K562 (cell line): ENCODE results near the gene RXRB. TPM values are rescaled to one million over a fixed set of nuclear protein-coding genes. Genes with fewer than 3 reads are reported as not detected.

Source experiments
- ATAC-seq: fragments of 200-7000 bp; cut with Tn5 transposase; 3 replicates; pipeline ENCODE4 v1.9.1; 2020; ENCODE audit warnings: moderate library complexity
- BruUV-seq: library from RNA; stranded (reverse); fragments of 400-500 nt; replicated peaks from 2 replicates; lab custom pipeline; 2021; lab: Mats Ljungman, UMichigan
- CTCF ChIA-PET: fragments of 300-600 bp; formaldehyde crosslinking; extraction: SDS; loops from one replicate; lab custom pipeline; 2021; ENCODE audit warnings: low intra/inter-chr PET ratio; lab: Yijun Ruan, JAX
- POLR2A ChIA-PET: fragments of 300-600, 350-650 bp; sonication (Branson Sonifier 250); formaldehyde crosslinking; extraction: SDS; loops from one replicate; lab custom pipeline; 2021; ENCODE audit warnings: antibody characterized with exemption, inconsistent platforms; lab: Yijun Ruan, JAX
- DNase-seq, 4 experiments: peaks; one replicate each; pipeline versions ENCODE4 v3.0.0 to v3.0.0-alpha.2; 2011 to 2018; ENCODE audit warnings: low spot score in 3 of 4, mixed read lengths in 3 of 4; ENCODE audit errors: extremely low read depth in 1 of 4
- FAIRE-seq: peaks from 2 replicates; lab custom pipeline; 2011; peaks lifted over from hg19 to GRCh38; lab: Jason Lieb, UNC
- H2AFZ ChIP-seq: 2 replicates; pipeline ENCODE4 v1.6.0; 2011; ENCODE audit warnings: low read depth, low read length, control low read depth, inconsistent platforms
- H3K27ac ChIP-seq: fragments of 200-600 bp; 3 replicates; pipeline ENCODE4 v1.8.0; 2011; ENCODE audit warnings: low read depth, mild to moderate bottlenecking, control low read depth, inconsistent platforms, low read length, moderate library complexity, mixed read lengths; ENCODE audit errors: extremely low read depth
- H3K27me3 ChIP-seq, 2 experiments: fragments of 300-600 bp in 1 of 2; 2 replicates in 1 of 2; 3 replicates in 1 of 2; pipeline versions ENCODE4 v1.6.0 to v1.8.0; 2011; ENCODE audit warnings: inconsistent platforms in 2 of 2, low read length in 2 of 2, mild to moderate bottlenecking in 1 of 2, mixed read lengths in 1 of 2, moderate library complexity in 1 of 2; ENCODE audit not compliant: control insufficient read depth in 2 of 2, insufficient read depth in 2 of 2
- H3K36me3 ChIP-seq: fragments of 300-600 bp; 3 replicates; pipeline ENCODE4 v1.8.0; 2011; ENCODE audit warnings: mild to moderate bottlenecking, low read length, inconsistent platforms; ENCODE audit not compliant: control insufficient read depth, insufficient read depth
- H3K4me1 ChIP-seq, 2 experiments: fragments of 200-600 bp in 1 of 2; replicated peaks in 1 of 2; 2 replicates in 1 of 2; 3 replicates in 1 of 2; pipeline versions ENCODE4 v1.5.1 to v1.8.0; 2011; ENCODE audit warnings: inconsistent platforms in 2 of 2, low read length in 2 of 2, mild to moderate bottlenecking in 1 of 2, mixed read lengths in 1 of 2, moderate library complexity in 1 of 2; ENCODE audit not compliant: control insufficient read depth in 2 of 2, insufficient read depth in 2 of 2
- H3K4me2 ChIP-seq: 2 replicates; pipeline ENCODE4 v1.6.1; 2011; ENCODE audit warnings: low read length, control low read depth, inconsistent platforms, mixed read lengths; ENCODE audit not compliant: insufficient read depth
- H3K4me3 ChIP-seq: fragments of 200-600 bp; sonication (generic), shearing (Covaris generic); 2 replicates; pipeline ENCODE4 v1.5.1; 2016; ENCODE audit warnings: control low read depth, inconsistent platforms
- H3K79me2 ChIP-seq: fragments of 200-600 bp; 3 replicates; pipeline ENCODE4 v1.8.0; 2011; ENCODE audit warnings: low read length, inconsistent platforms; ENCODE audit not compliant: control insufficient read depth, insufficient read depth
- H3K9ac ChIP-seq, 2 experiments: 2 replicates each; pipeline versions ENCODE4 v1.6.0 to v1.6.1; 2011; ENCODE audit warnings: low read depth in 2 of 2, low read length in 2 of 2, control low read depth in 1 of 2, inconsistent platforms in 1 of 2, mild to moderate bottlenecking in 1 of 2, mixed read lengths in 1 of 2; ENCODE audit not compliant: insufficient read depth in 1 of 2
- H3K9me1 ChIP-seq: one replicate; pipeline ENCODE4 v1.6.0; 2011; ENCODE audit warnings: inconsistent platforms, mild to moderate bottlenecking, low read length, moderate library complexity; ENCODE audit not compliant: control insufficient read depth, insufficient read depth
- H3K9me3 ChIP-seq: replicated peaks from 2 replicates; pipeline ENCODE4 v1.5.1; 2011; ENCODE audit warnings: low read depth, low read length, inconsistent platforms; ENCODE audit not compliant: control insufficient read depth, insufficient read depth
- H4K20me1 ChIP-seq: replicated peaks from 2 replicates; pipeline ENCODE4 v1.6.1; 2011; ENCODE audit warnings: low read length, inconsistent platforms, mixed read lengths; ENCODE audit not compliant: control insufficient read depth, insufficient read depth
- CHAMP1 ChIP-seq: fragments of 450-650 bp; IDR thresholded peaks from 2 replicates; pipeline ENCODE4 v1.6.1; 2016; ENCODE audit warnings: mild to moderate bottlenecking
- HBP1 ChIP-seq: fragments of 450-650 bp; formaldehyde crosslinking; IDR thresholded peaks from 2 replicates; pipeline ENCODE4 v1.4.0; 2022; ENCODE audit warnings: missing genetic modification characterization
- HDAC6 ChIP-seq: IDR thresholded peaks from 2 replicates; pipeline ENCODE4 v1.6.1; 2012; ENCODE audit warnings: low read depth, mild to moderate bottlenecking, control low read depth, inconsistent platforms, low read length, moderate library complexity
- HNRNPH1 ChIP-seq: fragments of 200-400 bp; formaldehyde crosslinking; optimal IDR thresholded peaks from 2 replicates; pipeline ENCODE3; 2017; ENCODE audit warnings: low read depth, mild to moderate bottlenecking, low read length, moderate library complexity
- LCOR ChIP-seq: sonication (generic); formaldehyde crosslinking; IDR thresholded peaks from 2 replicates; pipeline ENCODE4 v1.8.0; 2022; ENCODE audit warnings: mild to moderate bottlenecking, missing genetic modification reagents
- PBX2 ChIP-seq, 2 experiments: IDR thresholded peaks in 1 of 2; conservative IDR thresholded peaks in 1 of 2; 2 replicates each; pipeline ENCODE4 v1.6.1; 2016; ENCODE audit warnings: low read depth in 2 of 2, mild to moderate bottlenecking in 1 of 2, missing compliant biosample characterization in 1 of 2, missing genetic modification characterization in 1 of 2, moderate library complexity in 1 of 2
- RNF2 ChIP-seq: sonication (generic); IDR thresholded peaks from 2 replicates; pipeline ENCODE4 v1.6.1; 2016
- SMARCA5 ChIP-seq: fragments of 450-650 bp; IDR thresholded peaks from 2 replicates; pipeline ENCODE4 v1.6.1; 2016
- SRF ChIP-seq, 2 experiments: fragments of 250-450, 450-650 bp in 1 of 2; sonication (Bioruptor Pico) in 1 of 2; sonication (generic) in 1 of 2; formaldehyde crosslinking; IDR thresholded peaks; 2 replicates each; pipeline versions ENCODE4 v1.5.0 to v1.5.1; 2020 to 2022; ENCODE audit warnings: mild to moderate bottlenecking in 1 of 2, missing genetic modification reagents in 1 of 2
- ZNF174 ChIP-seq: fragments of 250-450 bp; sonication (Bioruptor Pico); IDR thresholded peaks from 2 replicates; pipeline ENCODE4 v1.4.0; 2020; ENCODE audit warnings: mild to moderate bottlenecking
- WGBS: fragments of 100-300 bp; shearing (Covaris generic); methylation state at CpG from one replicate; pipeline ENCODE4 v1.1.6; 2016; ENCODE audit warnings: low coverage, mixed read lengths; ENCODE audit not compliant: insufficient coverage; ENCODE audit errors: missing lambda C conversion rate; 5-methylcytosine and 5-hydroxymethylcytosine counted together
- in situ Hi-C: fragments of 300-500 bp; cut with MboI; formaldehyde crosslinking; loops from 4 replicates; pipeline ENCODE4 v1.15.0; 2018; ENCODE audit warnings: inconsistent platforms, mixed read lengths
- intact Hi-C: fragments of 100-400 bp; cut with micrococcal nuclease; formaldehyde crosslinking; loops from 2 replicates; pipeline ENCODE4 v1.14.2; 2022
- polyA plus RNA-seq, 8 experiments: library from polyadenylated mRNA; depleted of rRNA in 4 of 8; stranded (reverse) in 5 of 8; unstranded in 3 of 8; fragments of >200 nt; fragmentation: Nextera tagmentation in 2 of 8; fragmentation: Illumina TruSeq in 1 of 8; extraction: Ambion mirVana in 2 of 8; extraction: Trizol in 1 of 8; gene quantifications; 2 replicates each; pipeline versions ENCODE4 v1.2.1 to v1.2.3, GENCODE V29; 2011 to 2014; ENCODE audit warnings: inconsistent platforms in 1 of 8, missing spikeins in 1 of 8
- total RNA-seq, 7 experiments: library from RNA; depleted of rRNA in 6 of 7; stranded (reverse); fragments of >200 nt in 6 of 7; fragmentation: Illumina TruSeq in 2 of 7; extraction: Trizol in 2 of 7; gene quantifications; 2 replicates each; pipeline versions ENCODE4 v1.2.1 to v1.2.3, GENCODE V29; 2011 to 2021; ENCODE audit warnings: low replicate concordance in 1 of 7
- TF ChIP-seq, protein P1 (sequence below): sonication (generic); formaldehyde crosslinking; IDR thresholded peaks from 2 replicates; pipeline ENCODE4 v1.8.1; 2023; ENCODE audit warnings: mild to moderate bottlenecking, missing genetic modification reagents
- TF ChIP-seq, protein P2 (sequence below): fragments of 450-650 bp; conservative IDR thresholded peaks from 2 replicates; pipeline ENCODE4 v1.6.1; 2016; ENCODE audit warnings: missing genetic modification characterization, low read depth, mild to moderate bottlenecking, control low read depth, missing compliant biosample characterization

Gene RXRB
- total and polyA plus RNA-seq, 9 of the 15 experiments (the other 6 are each of a cell fraction or from before 2014, with no cell fraction given) = 0.76 to 35.5 (median 18.4) TPM

DNA sequence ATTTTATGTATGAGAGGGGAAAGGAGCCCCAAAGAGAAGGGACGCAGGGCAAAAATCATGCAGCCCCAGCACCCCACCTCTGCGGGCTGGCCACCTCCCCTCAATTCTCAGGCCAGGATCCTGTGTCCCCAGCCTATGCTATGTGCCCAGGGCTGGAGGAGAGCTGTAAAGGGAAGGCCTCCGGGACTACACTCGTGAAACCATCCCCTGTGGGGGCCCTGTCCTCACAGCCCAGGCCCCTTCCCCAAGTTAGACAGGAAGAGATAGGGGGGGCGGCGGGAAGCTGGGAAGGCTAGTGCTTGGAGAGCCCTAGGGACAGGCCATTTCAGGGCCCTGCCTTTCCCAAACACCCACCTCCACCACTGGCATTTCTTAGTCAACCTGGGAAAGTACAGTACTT is 6.8 kb downstream of the RXRB start:
- ChIA-PET POLR2A (interaction anchor here (1.6 kb wide), 1 partner anchor 10 kb away, joined by 4 read pairs; no protein-coding TSS in a partner anchor), CTCF (no interaction called here)
- intact Hi-C loops (no loop called here), in situ Hi-C loops (no loop called here)
- Histone ChIP-seq H3K4me2 (no peak overlapping the region), H3K79me2 (peaks cover 9% of the 10 kb centered on the region; the same call in 2 of the 3 replicates), H2AFZ (no peak overlapping the region), H3K27me3 (peaks cover 14 to 20% of the 10 kb centered on the region in 2 experiments; a peak in 4 of 5 replicates), H3K4me1 (peaks cover 14 to 29% of the 10 kb centered on the region in 2 experiments; a peak in 4 of 5 replicates), H3K36me3 (peaks cover 35% of the 10 kb centered on the region; the same call in 2 of the 3 replicates), H3K9me1 (peaks cover 7% of the 10 kb centered on the region), H3K27ac (no peak overlapping the region), H3K9ac (no peak overlapping the region), H3K9me3 (no peaks in the 10 kb centered on the region), H4K20me1 (peaks cover 6% of the 10 kb centered on the region; the same call in 1 of the 2 replicates), H3K4me3 (no peak overlapping the region)
- 82% methylated on average over 6 of the region's 6 CpGs for WGBS
- no TSS peak for BruUV-seq
- ATAC-seq (no peak), FAIRE-seq (no peak), DNase-seq (no peak)
- no peak for TF ChIP-seq PBX2 (CRISPR knock-in tag; IDR thresholded peaks at IDR 0.05; ENCODE audit: low read depth)
- no peak for TF ChIP-seq PBX2 (tag; conservative IDR thresholded peaks at IDR 0.05; ENCODE audit: low read depth)
- no peak for TF ChIP-seq SMARCA5
- no peak for TF ChIP-seq LCOR (CRISPR knock-in tag)
- TF ChIP-seq RNF2 = no peak
- TF ChIP-seq HDAC6 = no peak
- TF ChIP-seq ZNF174 (CRISPR knock-in tag) = no peak
- no peak for TF ChIP-seq SRF (CRISPR knock-in tag; IDR thresholded peaks at IDR 0.05)
- TF ChIP-seq CHAMP1 = no peak
- TF ChIP-seq HBP1 = no peak
- TF ChIP-seq, protein P1, sequence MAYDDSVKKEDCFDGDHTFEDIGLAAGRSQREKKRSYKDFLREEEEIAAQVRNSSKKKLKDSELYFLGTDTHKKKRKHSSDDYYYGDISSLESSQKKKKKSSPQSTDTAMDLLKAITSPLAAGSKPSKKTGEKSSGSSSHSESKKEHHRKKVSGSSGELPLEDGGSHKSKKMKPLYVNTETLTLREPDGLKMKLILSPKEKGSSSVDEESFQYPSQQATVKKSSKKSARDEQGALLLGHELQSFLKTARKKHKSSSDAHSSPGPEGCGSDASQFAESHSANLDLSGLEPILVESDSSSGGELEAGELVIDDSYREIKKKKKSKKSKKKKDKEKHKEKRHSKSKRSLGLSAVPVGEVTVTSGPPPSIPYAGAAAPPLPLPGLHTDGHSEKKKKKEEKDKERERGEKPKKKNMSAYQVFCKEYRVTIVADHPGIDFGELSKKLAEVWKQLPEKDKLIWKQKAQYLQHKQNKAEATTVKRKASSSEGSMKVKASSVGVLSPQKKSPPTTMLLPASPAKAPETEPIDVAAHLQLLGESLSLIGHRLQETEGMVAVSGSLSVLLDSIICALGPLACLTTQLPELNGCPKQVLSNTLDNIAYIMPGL = no peak
- no peak for TF ChIP-seq HNRNPH1
- TF ChIP-seq, protein P2, sequence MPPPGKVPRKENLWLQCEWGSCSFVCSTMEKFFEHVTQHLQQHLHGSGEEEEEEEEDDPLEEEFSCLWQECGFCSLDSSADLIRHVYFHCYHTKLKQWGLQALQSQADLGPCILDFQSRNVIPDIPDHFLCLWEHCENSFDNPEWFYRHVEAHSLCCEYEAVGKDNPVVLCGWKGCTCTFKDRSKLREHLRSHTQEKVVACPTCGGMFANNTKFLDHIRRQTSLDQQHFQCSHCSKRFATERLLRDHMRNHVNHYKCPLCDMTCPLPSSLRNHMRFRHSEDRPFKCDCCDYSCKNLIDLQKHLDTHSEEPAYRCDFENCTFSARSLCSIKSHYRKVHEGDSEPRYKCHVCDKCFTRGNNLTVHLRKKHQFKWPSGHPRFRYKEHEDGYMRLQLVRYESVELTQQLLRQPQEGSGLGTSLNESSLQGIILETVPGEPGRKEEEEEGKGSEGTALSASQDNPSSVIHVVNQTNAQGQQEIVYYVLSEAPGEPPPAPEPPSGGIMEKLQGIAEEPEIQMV (tag) = no peak
